ENCODE data around the gene FASLG.

Gene FASLG

GRCh38 chr1:172647110-172647564, 11.8 kb upstream of the FASLG start:
- H3K4me2 ChIP-seq (ENCODE audit: low read length) = no peak overlapping the region
- H3K27ac ChIP-seq (ENCODE audit: low read depth, low read length) = no peak overlapping the region
- no peak overlapping the region for H3K4ac ChIP-seq (ENCODE audit: low read depth, low read length)
- no peak overlapping the region for H3K23ac ChIP-seq (ENCODE audit: low read length)
- H3K4me1 ChIP-seq (ENCODE audit: control insufficient read depth, low read depth, low read length) = no peaks in the 10 kb centered on the region
- no peak overlapping the region for H2BK120ac ChIP-seq (ENCODE audit: low read depth, low read length)
- H3K56ac ChIP-seq (ENCODE audit: low read length) = no peak overlapping the region
- H3K79me1 ChIP-seq (ENCODE audit: low read length) = no peaks in the 10 kb centered on the region
- no peak overlapping the region for H3K9ac ChIP-seq (ENCODE audit: low read length)
- H3K27me3 ChIP-seq (ENCODE audit: insufficient read depth, low read length, poor library complexity) = no peaks in the 10 kb centered on the region
- no peak overlapping the region for H2BK15ac ChIP-seq (replicated peaks; ENCODE audit: low read depth)
- no peaks in the 10 kb centered on the region for H3K79me2 ChIP-seq (ENCODE audit: control insufficient read depth, insufficient read depth, low read length)
- no peak overlapping the region for H2BK5ac ChIP-seq (ENCODE audit: low read length)
- no peak overlapping the region for H3K18ac ChIP-seq (ENCODE audit: low read length)
- no peak for DNase-seq
- H3K36me3 ChIP-seq (ENCODE audit: control insufficient read depth, insufficient read depth, low read length) = no peaks in the 10 kb centered on the region
- H2AK5ac ChIP-seq (ENCODE audit: low read length) = no peak overlapping the region
- no CpG with 5 or more reads among the region's 8 CpGs for whole genome bisulfite sequencing (ENCODE audit: extremely low coverage, insufficient coverage, low lambda C conversion rate)
- no peak overlapping the region for H4K5ac ChIP-seq (ENCODE audit: low read length)
- H3K4me3 ChIP-seq (ENCODE audit: low read length) = no peak overlapping the region
- H4K8ac ChIP-seq (ENCODE audit: low read depth, low read length) = no peak overlapping the region

- Histone ChIP-seq H3K27me3 (ENCODE audit: insufficient read depth, low read length, poor library complexity) (no peaks in the 10 kb centered on the region), H2AK5ac (ENCODE audit: low read length) (no peak overlapping the region), H3K18ac (ENCODE audit: low read length) (no peak overlapping the region), H2BK5ac (ENCODE audit: low read length) (no peak overlapping the region), H3K4me1 (ENCODE audit: control insufficient read depth, low read depth, low read length) (no peaks in the 10 kb centered on the region), H3K79me2 (ENCODE audit: control insufficient read depth, insufficient read depth, low read length) (no peaks in the 10 kb centered on the region), H3K4ac (ENCODE audit: low read depth, low read length) (no peak overlapping the region), H3K23ac (ENCODE audit: low read length) (no peak overlapping the region), H3K4me3 (ENCODE audit: low read length) (no peak overlapping the region), H3K9ac (ENCODE audit: low read length) (no peak overlapping the region), H3K56ac (ENCODE audit: low read length) (no peak overlapping the region), H3K79me1 (ENCODE audit: low read length) (no peaks in the 10 kb centered on the region), H4K5ac (ENCODE audit: low read length) (no peak overlapping the region), H4K8ac (ENCODE audit: low read depth, low read length) (no peak overlapping the region), H2BK120ac (ENCODE audit: low read depth, low read length) (no peak overlapping the region), H2BK15ac (replicated peaks; ENCODE audit: low read depth) (no peak overlapping the region), H3K4me2 (ENCODE audit: low read length) (no peak overlapping the region), H3K36me3 (ENCODE audit: control insufficient read depth, insufficient read depth, low read length) (no peaks in the 10 kb centered on the region), H3K27ac (ENCODE audit: low read depth, low read length) (no peak overlapping the region)
- no CpG with 5 or more reads among the region's 4 CpGs for WGBS (ENCODE audit: extremely low coverage, insufficient coverage, low lambda C conversion rate)
- no peak for DNase-seq
These were observed 10.9 kb upstream of the FASLG start for GRCh38 chr1:172647987-172648386.

- no CpG with 5 or more reads among the region's 2 CpGs for WGBS (ENCODE audit: extremely low coverage, insufficient coverage, low lambda C conversion rate)
These were observed 8.3 kb upstream of the FASLG start for GRCh38 chr1:172650474-172651193.

GRCh38 chr1:172653015-172653709, 5.7 kb upstream of the FASLG start:
- DNase-seq = no peak
- H3K18ac ChIP-seq (ENCODE audit: low read length) = no peak overlapping the region
- no peaks in the 10 kb centered on the region for H3K36me3 ChIP-seq (ENCODE audit: control insufficient read depth, insufficient read depth, low read length)
- no peaks in the 10 kb centered on the region for H3K27me3 ChIP-seq (ENCODE audit: insufficient read depth, low read length, poor library complexity)
- no CpG with 5 or more reads among the region's 5 CpGs for WGBS (ENCODE audit: extremely low coverage, insufficient coverage, low lambda C conversion rate)
- H3K4ac ChIP-seq (ENCODE audit: low read depth, low read length) = no peak overlapping the region
- no peaks in the 10 kb centered on the region for H3K79me1 ChIP-seq (ENCODE audit: low read length)
- no peak overlapping the region for H3K9ac ChIP-seq (ENCODE audit: low read length)
- no peak overlapping the region for H4K5ac ChIP-seq (ENCODE audit: low read length)
- no peak overlapping the region for H2BK5ac ChIP-seq (ENCODE audit: low read length)
- H4K8ac ChIP-seq (ENCODE audit: low read depth, low read length) = no peak overlapping the region
- no peak overlapping the region for H2BK15ac ChIP-seq (replicated peaks; ENCODE audit: low read depth)
- no peaks in the 10 kb centered on the region for H3K79me2 ChIP-seq (ENCODE audit: control insufficient read depth, insufficient read depth, low read length)
- H3K23ac ChIP-seq (ENCODE audit: low read length) = no peak overlapping the region
- no peak overlapping the region for H3K56ac ChIP-seq (ENCODE audit: low read length)
- no peak overlapping the region for H2AK5ac ChIP-seq (ENCODE audit: low read length)
- no peak overlapping the region for H3K4me3 ChIP-seq (ENCODE audit: low read length)
- H3K27ac ChIP-seq (ENCODE audit: low read depth, low read length) = no peak overlapping the region
- no peak overlapping the region for H3K4me2 ChIP-seq (ENCODE audit: low read length)
- no peaks in the 10 kb centered on the region for H3K4me1 ChIP-seq (ENCODE audit: control insufficient read depth, low read depth, low read length)
- no peak overlapping the region for H2BK120ac ChIP-seq (ENCODE audit: low read depth, low read length)

More at GRCh38 chr1:172650474-172651193, 8.3 kb upstream of the FASLG start:
- Histone ChIP-seq H3K18ac (ENCODE audit: low read length) (no peak overlapping the region), H3K4me2 (ENCODE audit: low read length) (no peak overlapping the region), H3K4me3 (ENCODE audit: low read length) (no peak overlapping the region), H3K56ac (ENCODE audit: low read length) (no peak overlapping the region), H3K4me1 (ENCODE audit: control insufficient read depth, low read depth, low read length) (no peaks in the 10 kb centered on the region), H2AK5ac (ENCODE audit: low read length) (no peak overlapping the region), H3K36me3 (ENCODE audit: control insufficient read depth, insufficient read depth, low read length) (no peaks in the 10 kb centered on the region), H4K8ac (ENCODE audit: low read depth, low read length) (no peak overlapping the region), H4K5ac (ENCODE audit: low read length) (no peak overlapping the region), H2BK120ac (ENCODE audit: low read depth, low read length) (no peak overlapping the region), H2BK5ac (ENCODE audit: low read length) (no peak overlapping the region), H3K27me3 (ENCODE audit: insufficient read depth, low read length, poor library complexity) (no peaks in the 10 kb centered on the region), H3K27ac (ENCODE audit: low read depth, low read length) (no peak overlapping the region), H3K79me2 (ENCODE audit: control insufficient read depth, insufficient read depth, low read length) (no peaks in the 10 kb centered on the region), H3K9ac (ENCODE audit: low read length) (no peak overlapping the region), H3K23ac (ENCODE audit: low read length) (no peak overlapping the region), H3K4ac (ENCODE audit: low read depth, low read length) (no peak overlapping the region), H2BK15ac (replicated peaks; ENCODE audit: low read depth) (no peak overlapping the region), H3K79me1 (ENCODE audit: low read length) (no peaks in the 10 kb centered on the region)
- DNase-seq = no peak

GRCh38 chr1:172654535-172654934, 4.4 kb upstream of the FASLG start:
- Histone ChIP-seq H3K36me3 (ENCODE audit: control insufficient read depth, insufficient read depth, low read length) (no peaks in the 10 kb centered on the region), H3K4me1 (ENCODE audit: control insufficient read depth, low read depth, low read length) (no peaks in the 10 kb centered on the region), H4K5ac (ENCODE audit: low read length) (no peak overlapping the region), H2BK5ac (ENCODE audit: low read length) (no peak overlapping the region), H3K27me3 (ENCODE audit: insufficient read depth, low read length, poor library complexity) (no peaks in the 10 kb centered on the region), H4K8ac (ENCODE audit: low read depth, low read length) (no peak overlapping the region), H3K9ac (ENCODE audit: low read length) (no peak overlapping the region), H2BK120ac (ENCODE audit: low read depth, low read length) (no peak overlapping the region), H3K79me2 (ENCODE audit: control insufficient read depth, insufficient read depth, low read length) (no peaks in the 10 kb centered on the region), H3K4ac (ENCODE audit: low read depth, low read length) (no peak overlapping the region), H3K4me2 (ENCODE audit: low read length) (no peak overlapping the region), H3K56ac (ENCODE audit: low read length) (no peak overlapping the region), H3K27ac (ENCODE audit: low read depth, low read length) (no peak overlapping the region), H2AK5ac (ENCODE audit: low read length) (no peak overlapping the region), H3K79me1 (ENCODE audit: low read length) (no peaks in the 10 kb centered on the region), H3K4me3 (ENCODE audit: low read length) (no peak overlapping the region), H3K23ac (ENCODE audit: low read length) (no peak overlapping the region), H2BK15ac (replicated peaks; ENCODE audit: low read depth) (no peak overlapping the region), H3K18ac (ENCODE audit: low read length) (no peak overlapping the region)
- DNase-seq = no peak
- WGBS (ENCODE audit: extremely low coverage, insufficient coverage, low lambda C conversion rate) = no CpG with 5 or more reads among the region's 2 CpGs
